Dedifferentiated amniotic fluid mesenchymal stem cell (primary cell): Measurements from ENCODE around the gene CIAO3.

Experiments used
- DNase-seq: peaks from one replicate; pipeline ENCODE4 v3.0.0-alpha.2; 2016; ENCODE audit errors: extremely low spot score

Gene CIAO3

DNA sequence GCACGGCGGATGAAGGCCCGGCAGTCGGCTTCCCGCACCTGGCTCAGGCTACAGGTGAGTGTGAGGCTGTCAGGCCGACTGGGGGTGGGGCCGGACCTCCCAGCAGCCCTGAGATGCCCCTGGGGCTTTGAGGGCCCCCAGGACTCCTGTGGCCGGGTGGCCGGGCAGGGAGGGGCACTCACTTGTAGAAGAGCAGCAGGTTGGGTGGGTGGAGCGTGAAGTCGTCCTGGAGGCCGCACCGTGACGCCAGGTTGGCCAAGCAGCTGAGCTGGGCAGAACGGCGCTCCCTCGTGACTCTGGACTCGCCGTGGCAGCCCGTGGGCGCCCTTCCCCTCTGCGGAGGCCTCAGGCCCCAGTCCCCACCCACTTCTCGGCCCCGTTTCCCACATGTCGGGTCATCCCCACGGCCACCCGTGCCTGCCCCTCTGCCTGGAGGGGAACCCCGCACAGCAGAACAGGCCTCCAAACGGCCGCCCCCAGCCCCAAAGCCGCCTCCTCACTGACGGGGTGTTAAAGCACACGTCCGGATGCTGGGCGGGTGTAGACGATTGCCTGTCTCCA lies 34.5 kb upstream of the CIAO3 start:
- no peak for DNase-seq

DNA sequence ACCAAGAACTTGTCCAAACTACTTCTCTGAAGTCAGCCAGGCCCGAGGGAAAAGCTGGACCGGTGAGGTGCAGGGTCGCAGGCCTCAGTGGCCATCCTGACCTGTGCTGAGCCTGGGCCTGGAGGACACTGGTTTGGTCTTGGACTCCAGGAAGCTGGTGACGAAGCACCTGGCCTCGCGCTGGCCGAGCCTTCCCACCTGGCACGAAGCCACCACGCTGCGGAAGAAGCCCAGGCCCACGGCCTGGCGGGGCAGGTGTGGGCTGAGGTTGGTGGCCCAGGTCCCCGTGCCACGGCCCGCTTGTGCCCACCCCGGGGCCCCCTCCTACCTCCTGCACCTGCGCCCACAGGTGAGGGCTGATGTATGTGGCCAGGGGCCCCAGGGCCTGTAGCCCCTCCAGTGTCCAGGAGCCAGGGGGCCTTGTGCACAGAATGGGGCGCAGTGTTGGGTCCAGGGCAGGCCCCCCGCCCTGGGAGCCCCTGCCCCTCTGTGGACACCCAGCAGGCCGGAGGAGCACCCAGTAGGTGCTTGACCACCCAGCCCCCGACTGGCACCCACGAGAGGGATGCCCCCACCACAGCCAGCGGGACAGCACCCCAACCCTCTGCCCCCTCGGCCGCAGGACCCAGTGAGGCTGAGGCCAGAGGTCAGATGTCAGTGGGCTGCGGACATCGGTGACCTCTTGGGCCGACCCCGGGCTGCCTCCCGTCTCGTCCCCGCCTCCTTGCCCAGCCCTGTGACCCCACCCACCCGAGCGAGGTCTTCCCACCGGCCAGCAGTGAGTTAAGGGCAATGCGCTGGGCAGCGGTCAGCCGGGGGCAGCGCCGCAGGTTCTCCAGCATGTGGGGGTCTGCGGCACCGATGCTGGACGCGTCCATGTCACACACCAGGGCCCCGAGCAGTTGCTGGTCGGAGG lies 33.5 kb upstream of the CIAO3 start:
- no peak for DNase-seq

DNA sequence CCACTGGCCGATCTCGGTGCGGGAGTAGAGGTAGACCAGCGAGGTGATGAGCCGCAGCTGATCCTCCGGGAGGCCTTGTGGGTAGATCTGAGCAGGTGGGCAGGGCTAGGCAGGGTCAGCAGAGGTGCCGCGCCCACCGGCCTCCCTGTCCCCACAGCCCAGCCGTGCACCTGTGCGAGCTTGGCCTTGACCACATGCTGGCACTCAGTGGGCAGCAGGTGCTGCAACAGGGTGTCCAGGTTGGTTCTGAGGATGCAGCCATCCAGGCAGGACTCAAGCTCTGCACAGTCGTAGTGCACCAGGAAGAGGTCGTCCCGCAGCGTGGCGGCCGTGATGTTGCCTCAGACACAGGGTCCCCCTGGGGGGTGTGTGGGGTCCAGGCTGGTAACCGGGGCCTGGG lies 32.2 kb upstream of the CIAO3 start:
- DNase-seq: no peak

DNA sequence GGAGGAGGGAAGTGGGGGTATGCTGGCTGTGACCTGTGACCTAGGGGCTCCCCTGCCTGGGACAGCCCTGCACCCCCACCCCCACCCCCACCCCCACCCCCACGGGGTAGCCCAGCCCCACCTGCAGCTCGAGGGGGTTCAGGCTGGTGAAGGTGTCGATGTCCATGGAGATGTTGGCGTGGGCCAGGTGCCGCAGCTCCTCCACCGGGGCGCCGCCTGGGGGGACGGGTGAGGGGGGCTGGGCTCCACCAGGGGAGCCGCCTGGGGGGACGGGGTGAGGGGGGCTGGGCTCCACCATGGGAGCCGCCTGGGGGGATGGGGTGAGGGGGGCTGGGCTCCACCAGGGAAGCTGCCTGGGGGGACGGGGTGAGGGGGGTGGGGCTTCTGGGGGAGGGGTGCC lies 29.6 kb upstream of the CIAO3 start:
- no peak for DNase-seq

DNA sequence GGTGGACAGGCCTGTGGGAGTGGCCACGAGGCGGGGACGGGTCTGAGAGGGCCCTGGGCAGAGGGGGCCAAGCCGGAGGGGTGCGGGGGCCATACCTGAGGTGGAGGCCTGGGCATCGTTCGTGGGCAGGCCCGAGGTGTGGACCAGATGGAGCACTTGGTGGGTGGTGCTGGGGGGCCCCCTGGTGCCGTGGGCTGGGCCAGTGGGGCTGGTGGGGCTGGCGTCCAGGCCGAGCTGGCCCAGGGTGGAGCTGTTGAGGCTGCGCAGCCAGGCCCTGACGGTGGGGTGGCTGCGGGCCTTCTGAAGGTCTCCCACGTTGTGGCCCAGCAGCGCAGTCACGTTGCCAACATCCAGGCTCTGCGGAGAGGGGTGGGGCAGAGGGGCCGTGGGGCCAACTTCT lies 29.1 kb upstream of the CIAO3 start:
- DNase-seq: no peak

DNA sequence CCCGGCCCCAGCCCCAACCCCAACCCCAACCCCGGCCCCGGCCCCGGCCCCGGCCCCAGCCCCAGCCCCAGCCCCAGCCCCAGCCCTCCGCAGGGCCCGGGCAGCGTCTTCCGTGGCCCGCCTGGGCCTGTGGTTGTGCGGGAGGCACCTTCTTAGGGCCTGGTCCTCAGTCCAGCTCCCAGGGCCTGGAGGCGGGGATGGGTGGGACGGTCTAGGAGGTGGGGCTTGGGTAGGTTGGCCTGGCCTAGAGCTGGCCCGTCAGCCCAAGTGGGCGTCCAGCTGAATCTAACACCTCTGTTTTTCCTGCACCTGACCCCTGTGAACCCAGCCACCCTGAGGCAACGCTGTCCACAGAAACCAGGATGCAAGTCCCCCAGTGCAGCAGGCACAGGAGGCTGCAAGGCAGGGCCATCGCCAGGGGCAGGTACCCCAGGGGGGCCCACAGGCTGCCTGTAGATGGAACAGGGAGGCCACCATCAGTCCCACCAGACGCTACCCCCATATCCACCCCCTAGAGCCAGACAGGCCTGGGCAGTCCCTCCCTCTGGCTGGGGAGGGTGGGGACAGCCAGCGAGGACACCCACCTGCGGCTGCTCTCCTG lies 28.5 kb upstream of the CIAO3 start:
- no peak for DNase-seq

DNA sequence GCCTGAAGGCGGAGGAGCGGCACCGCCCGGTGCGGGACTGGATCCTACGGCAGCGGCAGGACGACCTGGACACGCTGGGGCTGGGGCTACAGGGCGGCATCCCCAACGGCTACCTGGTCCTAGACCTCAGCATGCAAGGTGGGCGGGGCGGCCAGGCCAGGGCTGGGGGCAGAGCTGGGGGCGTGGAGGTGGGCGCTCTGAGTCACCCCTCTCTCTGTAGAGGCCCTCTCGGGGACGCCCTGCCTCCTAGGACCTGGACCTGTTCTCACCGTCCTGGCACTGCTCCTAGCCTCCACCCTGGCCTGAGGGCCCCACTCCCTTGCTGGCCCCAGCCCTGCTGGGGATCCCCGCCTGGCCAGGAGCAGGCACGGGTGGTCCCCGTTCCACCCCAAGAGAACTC lies 27.6 kb upstream of the CIAO3 start:
- no peak for DNase-seq

DNA sequence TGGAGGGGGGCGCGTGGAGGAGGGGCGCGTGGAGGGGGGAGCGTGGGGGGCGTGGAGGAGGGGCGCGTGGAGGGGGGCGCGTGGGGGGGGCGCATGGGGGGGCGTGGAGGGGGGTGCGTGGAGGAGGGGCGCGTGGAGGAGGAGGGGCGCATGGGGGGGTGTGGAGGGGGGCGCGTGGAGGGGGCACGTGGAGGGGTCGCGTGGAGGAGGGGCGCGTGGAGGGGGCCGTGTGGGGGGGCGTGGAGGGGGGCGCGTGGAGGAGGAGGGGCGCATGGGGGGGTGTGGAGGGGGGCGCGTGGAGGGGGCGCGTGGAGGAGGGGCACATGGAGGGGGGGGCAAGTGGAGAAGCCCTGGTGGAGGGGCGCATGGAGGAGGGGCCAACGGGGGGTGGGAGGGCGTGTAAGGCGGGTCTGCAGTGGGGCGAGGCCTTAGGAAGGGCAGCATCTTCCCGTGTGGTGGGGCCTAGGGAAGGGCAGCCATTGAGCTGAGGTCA lies 27.0 kb upstream of the CIAO3 start:
- DNase-seq: no peak

DNA sequence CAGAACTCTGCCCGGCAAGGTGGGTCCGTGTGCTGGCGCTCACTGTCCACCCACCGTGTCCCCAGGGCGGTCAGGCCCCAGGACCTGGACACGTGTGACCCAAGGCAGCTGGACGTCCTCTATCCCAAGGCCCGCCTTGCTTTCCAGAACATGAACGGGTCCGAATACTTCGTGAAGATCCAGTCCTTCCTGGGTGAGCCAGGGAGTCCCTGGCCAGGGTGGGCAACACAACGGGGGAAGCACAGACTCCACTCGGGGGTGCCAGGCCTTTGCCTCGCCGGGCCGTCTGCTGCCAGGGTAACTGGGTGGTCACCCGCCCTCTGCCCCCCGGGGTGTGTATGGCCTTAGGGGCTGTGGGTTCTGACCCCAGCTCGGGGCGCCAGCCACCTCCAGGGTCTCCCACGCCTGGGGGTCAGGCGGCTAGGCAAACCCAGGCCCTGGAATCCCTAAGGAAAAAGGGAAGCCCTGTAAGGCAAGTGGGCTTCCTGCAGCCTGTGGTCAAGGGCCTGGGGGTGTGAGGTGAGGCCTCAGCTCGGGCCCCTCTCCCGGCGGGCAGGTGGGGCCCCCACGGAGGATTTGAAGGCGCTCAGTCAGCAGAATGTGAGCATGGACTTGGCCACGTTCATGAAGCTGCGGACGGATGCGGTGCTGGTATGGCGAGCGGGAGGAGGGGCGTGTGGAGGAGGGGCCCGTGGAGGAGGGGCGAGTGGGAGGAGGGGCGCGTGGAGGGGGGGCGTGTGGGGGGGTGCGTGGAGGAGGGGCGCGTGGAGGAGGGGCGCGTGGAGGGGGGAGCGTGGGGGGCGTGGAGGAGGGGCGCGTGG lies 26.2 kb upstream of the CIAO3 start:
- no peak for DNase-seq

DNA sequence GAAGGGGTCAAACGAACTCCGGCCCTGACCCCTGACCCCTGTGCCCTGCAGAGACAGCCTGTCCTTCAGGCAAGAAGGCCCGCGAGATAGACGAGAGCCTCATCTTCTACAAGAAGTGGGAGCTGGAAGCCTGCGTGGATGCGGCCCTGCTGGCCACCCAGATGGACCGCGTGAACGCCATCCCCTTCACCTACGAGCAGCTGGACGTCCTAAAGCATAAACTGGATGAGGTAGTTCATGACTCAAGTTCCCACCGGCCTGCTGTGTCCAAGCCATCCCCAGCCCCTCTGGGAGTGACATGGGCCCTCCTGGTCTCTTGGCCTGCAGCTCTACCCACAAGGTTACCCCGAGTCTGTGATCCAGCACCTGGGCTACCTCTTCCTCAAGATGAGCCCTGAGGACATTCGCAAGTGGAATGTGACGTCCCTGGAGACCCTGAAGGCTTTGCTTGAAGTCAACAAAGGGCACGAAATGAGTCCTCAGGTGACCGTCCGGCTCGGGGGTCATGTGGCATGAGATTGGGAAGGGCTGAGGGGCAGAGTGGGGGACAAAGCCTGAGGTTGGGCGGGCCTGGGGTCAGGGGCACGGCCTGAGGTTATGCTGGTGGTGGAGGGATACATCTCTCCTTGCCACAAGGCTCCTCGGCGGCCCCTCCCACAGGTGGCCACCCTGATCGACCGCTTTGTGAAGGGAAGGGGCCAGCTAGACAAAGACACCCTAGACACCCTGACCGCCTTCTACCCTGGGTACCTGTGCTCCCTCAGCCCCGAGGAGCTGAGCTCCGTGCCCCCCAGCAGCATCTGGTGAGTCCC lies 25.4 kb upstream of the CIAO3 start:
- no peak for DNase-seq

DNA sequence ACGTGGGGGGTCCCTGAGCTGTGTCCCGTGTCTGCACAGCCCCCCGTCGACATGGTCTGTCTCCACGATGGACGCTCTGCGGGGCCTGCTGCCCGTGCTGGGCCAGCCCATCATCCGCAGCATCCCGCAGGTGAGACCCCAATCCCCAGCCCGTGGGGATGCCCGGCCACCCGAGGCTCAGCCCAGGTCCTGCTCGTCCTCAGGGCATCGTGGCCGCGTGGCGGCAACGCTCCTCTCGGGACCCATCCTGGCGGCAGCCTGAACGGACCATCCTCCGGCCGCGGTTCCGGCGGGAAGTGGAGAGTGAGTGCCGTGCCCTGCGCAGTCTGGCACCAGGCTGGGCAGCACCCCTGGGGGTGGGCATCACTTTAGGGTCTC lies 24.7 kb upstream of the CIAO3 start:
- no peak for DNase-seq

DNA sequence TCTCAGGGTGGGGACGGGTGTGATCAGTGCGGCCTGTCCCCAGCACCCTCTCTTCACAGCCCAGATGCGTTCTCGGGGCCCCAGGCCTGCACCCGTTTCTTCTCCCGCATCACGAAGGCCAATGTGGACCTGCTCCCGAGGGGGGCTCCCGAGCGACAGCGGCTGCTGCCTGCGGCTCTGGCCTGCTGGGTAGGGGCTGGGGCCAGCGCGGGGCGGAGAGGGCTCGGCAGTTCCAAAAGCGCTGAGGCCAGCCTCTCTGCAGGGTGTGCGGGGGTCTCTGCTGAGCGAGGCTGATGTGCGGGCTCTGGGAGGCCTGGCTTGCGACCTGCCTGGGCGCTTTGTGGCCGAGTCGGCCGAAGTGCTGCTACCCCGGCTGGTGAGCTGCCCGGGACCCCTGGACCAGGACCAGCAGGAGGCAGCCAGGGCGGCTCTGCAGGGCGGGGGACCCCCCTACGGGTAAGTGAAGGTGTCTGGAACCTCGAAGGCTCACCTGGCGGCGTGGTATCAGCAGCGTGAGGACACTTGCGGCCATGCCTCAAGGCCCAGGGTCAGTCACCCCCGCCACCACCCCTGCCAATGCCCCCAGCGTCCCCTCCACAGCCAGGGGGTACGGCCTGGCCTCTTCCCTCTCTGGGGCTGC lies 24.2 kb upstream of the CIAO3 start:
- DNase-seq: no peak

DNA sequence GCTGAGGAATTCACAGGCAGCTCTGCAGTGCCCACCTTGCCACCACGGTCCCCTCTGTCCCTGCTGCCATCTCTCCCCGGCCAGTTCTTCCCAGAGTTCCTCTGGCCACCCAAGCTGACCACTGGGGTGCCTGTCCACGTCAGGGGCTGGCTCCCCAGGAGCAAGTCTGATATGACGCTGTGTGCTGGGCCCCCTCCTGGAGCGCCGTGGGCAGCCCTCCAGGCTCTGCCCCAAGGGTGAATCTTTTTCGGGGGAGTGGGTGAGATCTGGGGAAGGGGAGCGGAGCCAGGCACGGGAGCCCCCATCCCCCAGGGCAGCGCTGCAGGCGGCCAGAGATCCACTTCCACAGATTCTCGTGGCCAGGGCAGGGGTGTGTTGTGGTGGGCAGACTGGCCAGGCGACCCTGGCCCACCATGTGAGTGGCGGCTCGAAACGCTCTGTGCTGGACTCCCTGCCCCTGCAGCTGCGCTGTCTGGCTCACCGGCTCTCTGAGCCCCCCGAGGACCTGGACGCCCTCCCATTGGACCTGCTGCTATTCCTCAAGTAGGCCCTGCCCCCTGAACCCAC lies 23.5 kb upstream of the CIAO3 start:
- no peak for DNase-seq

DNA sequence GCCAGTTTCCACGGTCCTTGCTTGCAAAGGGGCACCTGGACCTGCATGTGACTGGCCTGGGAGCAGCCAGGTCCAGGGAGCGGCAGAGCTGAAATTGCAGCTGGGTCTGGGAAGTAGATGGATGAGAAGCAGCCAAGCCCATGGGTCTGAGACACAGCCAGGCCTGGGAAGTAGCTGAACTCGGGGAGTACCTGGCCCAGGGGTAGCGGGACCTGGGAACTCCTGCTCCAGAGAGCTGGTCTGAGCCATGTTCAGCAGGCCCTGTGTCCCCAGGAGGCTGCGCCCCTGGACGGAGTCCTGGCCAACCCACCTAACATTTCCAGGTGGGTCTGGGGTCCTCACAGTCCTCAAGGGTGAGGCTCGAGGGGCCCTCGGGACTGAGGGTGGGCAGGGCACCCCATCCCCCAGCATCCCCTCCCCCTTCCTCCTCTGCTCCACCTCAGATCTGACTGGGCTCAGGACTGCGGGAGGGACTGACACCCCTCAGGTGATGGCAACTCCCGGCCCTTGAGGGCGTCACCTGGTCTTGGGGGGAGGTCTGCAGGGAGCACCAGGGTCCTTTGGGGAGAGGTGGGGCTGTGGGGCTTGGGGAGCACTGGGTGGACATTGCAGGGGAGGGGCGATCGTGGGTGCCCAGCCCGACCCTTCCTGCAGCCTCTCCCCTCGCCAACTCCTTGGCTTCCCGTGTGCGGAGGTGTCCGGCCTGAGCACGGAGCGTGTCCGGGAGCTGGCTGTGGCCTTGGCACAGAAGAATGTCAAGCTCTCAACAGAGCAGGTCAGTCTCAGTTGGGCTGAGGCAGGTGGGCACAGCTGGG lies 22.8 kb upstream of the CIAO3 start:
- no peak for DNase-seq

DNA sequence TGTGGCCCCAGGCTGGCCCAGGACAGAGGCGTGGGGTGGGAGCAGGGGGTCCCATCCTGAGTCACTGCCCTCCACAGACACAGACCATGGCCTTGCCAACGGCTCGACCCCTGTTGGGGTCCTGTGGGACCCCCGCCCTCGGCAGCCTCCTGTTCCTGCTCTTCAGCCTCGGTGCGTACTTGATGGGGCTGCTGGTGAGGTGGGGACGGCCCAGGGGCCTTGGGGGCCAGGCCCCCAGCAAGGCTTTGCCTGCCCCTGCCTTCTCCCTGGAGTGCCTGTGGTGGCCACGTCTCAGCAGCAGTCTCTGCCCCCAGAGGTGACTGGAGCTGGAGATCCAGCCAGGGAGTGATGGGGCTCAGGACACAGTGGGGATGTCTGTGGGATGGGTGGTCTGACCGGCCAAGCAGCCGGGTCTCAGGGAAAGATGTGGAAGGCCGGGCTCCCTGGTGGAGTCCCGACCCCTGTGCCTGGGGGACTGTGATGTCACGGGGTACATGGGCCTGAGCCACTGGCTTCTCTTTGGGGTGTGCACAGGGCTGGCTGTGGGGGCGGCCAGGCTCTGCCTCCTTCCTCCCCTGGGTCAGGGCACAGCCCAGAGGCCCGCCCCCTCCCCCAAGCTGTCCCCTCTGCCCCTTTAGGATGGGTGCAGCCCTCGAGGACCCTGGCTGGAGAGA lies 21.9 kb upstream of the CIAO3 start:
- DNase-seq: no peak

DNA sequence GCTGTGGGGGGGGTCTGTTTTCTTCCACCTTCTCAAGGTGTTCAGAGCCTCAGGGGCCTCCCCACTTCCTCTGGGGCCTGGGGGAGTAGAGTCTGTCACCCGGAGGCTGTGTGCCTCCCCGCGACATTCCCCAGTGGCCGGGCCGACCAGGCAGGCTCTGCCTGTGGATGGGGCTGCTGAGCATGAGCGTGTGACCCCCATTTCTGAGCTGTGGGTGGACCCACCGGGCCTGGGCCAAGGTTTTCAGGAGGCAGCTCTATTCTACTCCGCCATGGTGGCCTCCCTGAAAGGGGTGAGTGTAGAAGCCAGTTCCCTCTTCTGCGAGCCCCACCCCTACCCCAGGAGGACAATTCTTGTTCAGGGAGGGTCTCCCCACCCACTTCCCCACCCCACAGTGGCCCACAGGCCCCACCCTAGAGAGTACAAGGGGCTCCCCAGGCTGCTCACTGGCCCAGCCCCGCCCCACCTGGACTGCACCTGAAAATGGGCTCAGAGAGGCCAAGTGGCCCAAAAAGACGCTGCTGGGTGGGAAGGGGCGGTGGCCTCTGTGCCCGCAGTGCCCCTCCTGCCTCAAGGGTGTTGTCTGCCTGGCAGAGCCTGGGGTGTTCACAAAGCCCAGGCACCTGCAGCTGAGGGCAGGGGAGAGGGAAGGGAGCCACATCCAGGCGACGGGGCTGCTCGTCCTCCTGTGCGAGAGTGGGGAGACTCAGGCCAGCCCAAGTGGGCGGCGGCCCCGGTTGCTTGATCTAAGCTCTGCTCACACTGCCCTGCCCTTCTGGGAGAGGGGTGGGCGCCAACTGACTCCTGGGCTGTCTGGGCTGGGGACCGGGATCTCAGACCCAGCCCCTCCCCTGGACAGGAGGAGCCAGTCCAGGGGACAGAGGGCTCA lies 21.1 kb upstream of the CIAO3 start:
- no peak for DNase-seq

DNA sequence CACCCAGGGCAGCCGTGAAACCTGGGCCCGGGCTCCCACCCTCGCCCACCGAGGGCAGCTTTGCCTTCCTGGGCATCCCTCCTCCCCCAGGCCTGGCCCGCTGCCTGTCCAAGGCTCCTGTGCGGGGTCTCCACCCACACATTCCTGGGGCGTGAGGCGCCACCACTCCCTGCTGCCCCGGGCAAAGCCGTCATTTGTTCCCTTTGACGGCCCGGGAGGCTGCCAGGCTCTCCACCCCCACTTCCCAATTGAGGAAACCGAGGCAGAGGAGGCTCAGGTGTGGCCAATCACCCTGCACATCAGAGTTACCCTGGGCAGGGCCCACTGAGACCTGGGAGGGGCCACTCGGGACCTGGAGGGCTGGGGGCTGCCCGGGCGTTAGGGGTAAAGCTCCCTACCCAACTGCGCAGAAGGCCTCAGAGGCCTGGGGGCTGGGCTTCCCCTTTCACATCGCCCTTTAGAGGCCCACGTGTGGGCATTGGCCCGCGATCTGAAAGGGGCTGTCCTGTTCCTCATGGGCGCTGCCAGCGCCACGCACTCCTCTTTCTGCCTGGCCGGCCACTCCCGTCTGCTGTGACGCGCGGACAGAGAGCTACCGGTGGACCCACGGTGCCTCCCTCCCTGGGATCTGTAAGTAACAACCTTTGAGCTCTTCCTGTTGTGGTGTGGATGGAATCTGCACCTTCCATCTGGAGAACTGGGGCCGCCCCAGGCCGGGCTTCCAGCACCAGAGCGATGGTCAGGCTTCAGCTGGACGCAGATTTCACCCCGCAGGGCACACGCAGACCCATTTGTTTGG lies 19.9 kb upstream of the CIAO3 start, which contains the start of gene MSLN:
Gene MSLN (plus strand): TSS at position 190 of the 799 bp plus-strand sequence. CDS start 1,947 bp downstream, outside the sequence.
- no peak for DNase-seq
